ENCODE results near the gene GPR78. TPM values are rescaled to one million over a fixed set of nuclear protein-coding genes. Genes with fewer than 3 reads are reported as not detected.

Gene GPR78
- total and polyA plus RNA-seq, 2 donors: 0.05 to 0.91 TPM

GRCh38 chr4:8592366-8593263, 12.4 kb downstream of the GPR78 start, which contains the start of gene CPZ:
Gene CPZ (plus strand): TSS chr4:8592765. CDS start chr4:8592834, 69 bp downstream.
- Histone ChIP-seq H3K9me3 (ENCODE audit: control insufficient read depth in 2 of 2, insufficient read depth in 1 of 2, low read length in 1 of 2) (no peaks in the 10 kb centered on the region), H3K36me3 (ENCODE audit: control insufficient read depth in 2 of 2, insufficient read depth in 2 of 2, low read length in 1 of 2) (no peaks in the 10 kb centered on the region), H3K27ac (ENCODE audit: low read depth in 1 of 2, low read length in 1 of 2) (no peak within 1 kb of the TSS), H3K4me3 (ENCODE audit: low read length in 2 of 2) (no peak within 1 kb of the TSS), H3K27me3 (ENCODE audit: control insufficient read depth in 2 of 2, insufficient read depth in 1 of 2, low read length in 1 of 2) (peaks cover 32 to 48% of the 10 kb centered on the region in 2 donors), H3K4me1 (ENCODE audit: control insufficient read depth in 2 of 2, insufficient read depth in 2 of 2, low read length in 2 of 2) (no peaks in the 10 kb centered on the region)
- 6% methylated on average over 58 of the region's 58 CpGs for WGBS
- DNase-seq (ENCODE audit: low read depth in 6 of 9, low spot score in 9 of 9): no peak

- H3K9me3 ChIP-seq (ENCODE audit: control insufficient read depth in 2 of 2, insufficient read depth in 1 of 2, low read length in 1 of 2): no peaks in the 10 kb centered on the region
- WGBS: 27% methylated on average over 24 of the region's 24 CpGs
- no peaks in the 10 kb centered on the region for H3K4me1 ChIP-seq (ENCODE audit: control insufficient read depth in 2 of 2, insufficient read depth in 2 of 2, low read length in 2 of 2)
- no peak for DNase-seq (ENCODE audit: low read depth in 6 of 9, low spot score in 9 of 9)
- H3K36me3 ChIP-seq (ENCODE audit: control insufficient read depth in 2 of 2, insufficient read depth in 2 of 2, low read length in 1 of 2): no peaks in the 10 kb centered on the region
- no peak overlapping the region for H3K27ac ChIP-seq (ENCODE audit: low read depth in 1 of 2, low read length in 1 of 2)
- H3K4me3 ChIP-seq (ENCODE audit: low read length in 2 of 2): no peak overlapping the region
- H3K27me3 ChIP-seq (ENCODE audit: control insufficient read depth in 2 of 2, insufficient read depth in 1 of 2, low read length in 1 of 2): peaks cover 32 to 48% of the 10 kb centered on the region in 2 donors
Measured at GRCh38 chr4:8593264-8594096, 13.3 kb downstream of the GPR78 start.

- H3K4me3 ChIP-seq (ENCODE audit: low read length in 2 of 2): no peak overlapping the region
- H3K36me3 ChIP-seq (ENCODE audit: control insufficient read depth in 2 of 2, insufficient read depth in 2 of 2, low read length in 1 of 2): no peaks in the 10 kb centered on the region
- DNase-seq (ENCODE audit: low read depth in 6 of 9, low spot score in 9 of 9): peak in 3 of 9 donors; percentile 3 to 26 (median 21)
- H3K27ac ChIP-seq (ENCODE audit: low read depth in 1 of 2, low read length in 1 of 2): no peak overlapping the region
- H3K9me3 ChIP-seq (ENCODE audit: control insufficient read depth in 2 of 2, insufficient read depth in 1 of 2, low read length in 1 of 2): no peaks in the 10 kb centered on the region
- H3K27me3 ChIP-seq (ENCODE audit: control insufficient read depth in 2 of 2, insufficient read depth in 1 of 2, low read length in 1 of 2): peaks cover 32 to 48% of the 10 kb centered on the region in 2 donors
- 66% methylated on average over 24 of the region's 24 CpGs for WGBS
- no peaks in the 10 kb centered on the region for H3K4me1 ChIP-seq (ENCODE audit: control insufficient read depth in 2 of 2, insufficient read depth in 2 of 2, low read length in 2 of 2)
Measured at GRCh38 chr4:8594097-8595038, 14.2 kb downstream of the GPR78 start.

GRCh38 chr4:8595237-8596087, 15.3 kb downstream of the GPR78 start:
- no peaks in the 10 kb centered on the region for H3K9me3 ChIP-seq (ENCODE audit: control insufficient read depth in 2 of 2, insufficient read depth in 1 of 2, low read length in 1 of 2)
- H3K4me3 ChIP-seq (ENCODE audit: low read length in 2 of 2): no peak overlapping the region
- no peaks in the 10 kb centered on the region for H3K4me1 ChIP-seq (ENCODE audit: control insufficient read depth in 2 of 2, insufficient read depth in 2 of 2, low read length in 2 of 2)
- H3K36me3 ChIP-seq (ENCODE audit: control insufficient read depth in 2 of 2, insufficient read depth in 2 of 2, low read length in 1 of 2): no peaks in the 10 kb centered on the region
- 82% methylated on average over 16 of the region's 16 CpGs for WGBS
- DNase-seq (ENCODE audit: low read depth in 6 of 9, low spot score in 9 of 9): peak in 1 of 9 donors; percentile 2
- no peak overlapping the region for H3K27ac ChIP-seq (ENCODE audit: low read depth in 1 of 2, low read length in 1 of 2)
- peaks cover 31 to 40% of the 10 kb centered on the region in 2 donors for H3K27me3 ChIP-seq (ENCODE audit: control insufficient read depth in 2 of 2, insufficient read depth in 1 of 2, low read length in 1 of 2)

- WGBS: 86% methylated on average over 9 of the region's 9 CpGs
- H3K27me3 ChIP-seq (ENCODE audit: control insufficient read depth in 2 of 2, insufficient read depth in 1 of 2, low read length in 1 of 2): peaks cover 21 to 25% of the 10 kb centered on the region in 2 donors
- H3K4me1 ChIP-seq (ENCODE audit: control insufficient read depth in 2 of 2, insufficient read depth in 2 of 2, low read length in 2 of 2): no peaks in the 10 kb centered on the region
- no peak for DNase-seq (ENCODE audit: low read depth in 6 of 9, low spot score in 9 of 9)
- H3K36me3 ChIP-seq (ENCODE audit: control insufficient read depth in 2 of 2, insufficient read depth in 2 of 2, low read length in 1 of 2): no peaks in the 10 kb centered on the region
- no peaks in the 10 kb centered on the region for H3K9me3 ChIP-seq (ENCODE audit: control insufficient read depth in 2 of 2, insufficient read depth in 1 of 2, low read length in 1 of 2)
- H3K4me3 ChIP-seq (ENCODE audit: low read length in 2 of 2): no peak overlapping the region
- H3K27ac ChIP-seq (ENCODE audit: low read depth in 1 of 2, low read length in 1 of 2): no peak overlapping the region
Measured at GRCh38 chr4:8596891-8597290, 16.7 kb downstream of the GPR78 start.

GRCh38 chr4:8597319-8597718, 17.1 kb downstream of the GPR78 start:
- 91% methylated on average over 13 of the region's 13 CpGs for WGBS
- no peak for DNase-seq (ENCODE audit: low read depth in 6 of 9, low spot score in 9 of 9)
- Histone ChIP-seq H3K4me1 (ENCODE audit: control insufficient read depth in 2 of 2, insufficient read depth in 2 of 2, low read length in 2 of 2) (no peaks in the 10 kb centered on the region), H3K27ac (ENCODE audit: low read depth in 1 of 2, low read length in 1 of 2) (no peak overlapping the region), H3K36me3 (ENCODE audit: control insufficient read depth in 2 of 2, insufficient read depth in 2 of 2, low read length in 1 of 2) (no peaks in the 10 kb centered on the region), H3K27me3 (ENCODE audit: control insufficient read depth in 2 of 2, insufficient read depth in 1 of 2, low read length in 1 of 2) (peaks cover 17 to 21% of the 10 kb centered on the region in 2 donors), H3K4me3 (ENCODE audit: low read length in 2 of 2) (no peak overlapping the region), H3K9me3 (ENCODE audit: control insufficient read depth in 2 of 2, insufficient read depth in 1 of 2, low read length in 1 of 2) (no peaks in the 10 kb centered on the region)

- Histone ChIP-seq H3K27ac (ENCODE audit: low read depth in 1 of 2, low read length in 1 of 2) (no peak overlapping the region), H3K36me3 (ENCODE audit: control insufficient read depth in 2 of 2, insufficient read depth in 2 of 2, low read length in 1 of 2) (no peaks in the 10 kb centered on the region), H3K27me3 (ENCODE audit: control insufficient read depth in 2 of 2, insufficient read depth in 1 of 2, low read length in 1 of 2) (peaks cover 12 to 20% of the 10 kb centered on the region in 2 donors), H3K4me3 (ENCODE audit: low read length in 2 of 2) (no peak overlapping the region), H3K4me1 (ENCODE audit: control insufficient read depth in 2 of 2, insufficient read depth in 2 of 2, low read length in 2 of 2) (no peaks in the 10 kb centered on the region), H3K9me3 (ENCODE audit: control insufficient read depth in 2 of 2, insufficient read depth in 1 of 2, low read length in 1 of 2) (no peaks in the 10 kb centered on the region)
- WGBS: 93% methylated on average over 15 of the region's 15 CpGs
- no peak for DNase-seq (ENCODE audit: low read depth in 6 of 9, low spot score in 9 of 9)
Measured at GRCh38 chr4:8597791-8598190, 17.6 kb downstream of the GPR78 start.

Measured in thymus (tissue), 11 donors.